Measurements from ENCODE around the gene MEF2A.

The MEF2A gene

GRCh38 chr15:99546441-99547100, 19.2 kb upstream of the MEF2A start:
- H3K4me1 ChIP-seq (ENCODE audit: control insufficient read depth, insufficient read depth, low read length), result no peaks in the 10 kb centered on the region
- no peaks in the 10 kb centered on the region for H3K36me3 ChIP-seq (ENCODE audit: control insufficient read depth in 2 of 2, insufficient read depth in 2 of 2, low read length in 2 of 2)
- no peak overlapping the region for H3K9ac ChIP-seq (ENCODE audit: low read length in 2 of 2)
- no peaks in the 10 kb centered on the region for H3K9me3 ChIP-seq (ENCODE audit: control insufficient read depth in 2 of 2, low read length in 2 of 2)
- H3K27ac ChIP-seq (ENCODE audit: low read length), result no peak overlapping the region
- no peaks in the 10 kb centered on the region for H3K27me3 ChIP-seq (ENCODE audit: control insufficient read depth in 1 of 2, insufficient read depth in 2 of 2, low read length in 2 of 2)
- no peak overlapping the region for H3K4me3 ChIP-seq (ENCODE audit: low read length in 2 of 2)

GRCh38 chr15:99547517-99547916, 18.3 kb upstream of the MEF2A start:
- Histone ChIP-seq H3K27me3 (ENCODE audit: control insufficient read depth in 1 of 2, insufficient read depth in 2 of 2, low read length in 2 of 2) (no peaks in the 10 kb centered on the region), H3K4me3 (ENCODE audit: low read length in 2 of 2) (no peak overlapping the region), H3K4me1 (ENCODE audit: control insufficient read depth, insufficient read depth, low read length) (no peaks in the 10 kb centered on the region), H3K9ac (ENCODE audit: low read length in 2 of 2) (no peak overlapping the region), H3K9me3 (ENCODE audit: control insufficient read depth in 2 of 2, low read length in 2 of 2) (no peaks in the 10 kb centered on the region), H3K27ac (ENCODE audit: low read length) (no peak overlapping the region), H3K36me3 (ENCODE audit: control insufficient read depth in 2 of 2, insufficient read depth in 2 of 2, low read length in 2 of 2) (no peaks in the 10 kb centered on the region)

GRCh38 chr15:99550077-99550476, 15.7 kb upstream of the MEF2A start:
- Histone ChIP-seq H3K4me3 (ENCODE audit: low read length in 2 of 2) (no peak overlapping the region), H3K9ac (ENCODE audit: low read length in 2 of 2) (no peak overlapping the region), H3K27ac (ENCODE audit: low read length) (no peak overlapping the region), H3K9me3 (ENCODE audit: control insufficient read depth in 2 of 2, low read length in 2 of 2) (no peaks in the 10 kb centered on the region), H3K36me3 (ENCODE audit: control insufficient read depth in 2 of 2, insufficient read depth in 2 of 2, low read length in 2 of 2) (no peaks in the 10 kb centered on the region), H3K27me3 (ENCODE audit: control insufficient read depth in 1 of 2, insufficient read depth in 2 of 2, low read length in 2 of 2) (no peaks in the 10 kb centered on the region), H3K4me1 (ENCODE audit: control insufficient read depth, insufficient read depth, low read length) (no peaks in the 10 kb centered on the region)

- Histone ChIP-seq H3K9me3 (ENCODE audit: control insufficient read depth in 2 of 2, low read length in 2 of 2) (no peaks in the 10 kb centered on the region), H3K4me1 (ENCODE audit: control insufficient read depth, insufficient read depth, low read length) (no peaks in the 10 kb centered on the region), H3K9ac (ENCODE audit: low read length in 2 of 2) (no peak overlapping the region), H3K36me3 (ENCODE audit: control insufficient read depth in 2 of 2, insufficient read depth in 2 of 2, low read length in 2 of 2) (no peaks in the 10 kb centered on the region), H3K27me3 (ENCODE audit: control insufficient read depth in 1 of 2, insufficient read depth in 2 of 2, low read length in 2 of 2) (no peaks in the 10 kb centered on the region), H3K27ac (ENCODE audit: low read length) (no peak overlapping the region), H3K4me3 (ENCODE audit: low read length in 2 of 2) (no peak overlapping the region)
Measured at GRCh38 chr15:99552111-99552510, 13.7 kb upstream of the MEF2A start.

GRCh38 chr15:99554880-99555488, 10.8 kb upstream of the MEF2A start:
- H3K27ac ChIP-seq (ENCODE audit: low read length), result no peak overlapping the region
- H3K4me1 ChIP-seq (ENCODE audit: control insufficient read depth, insufficient read depth, low read length), result no peaks in the 10 kb centered on the region
- H3K27me3 ChIP-seq (ENCODE audit: control insufficient read depth in 1 of 2, insufficient read depth in 2 of 2, low read length in 2 of 2), result no peaks in the 10 kb centered on the region
- H3K9me3 ChIP-seq (ENCODE audit: control insufficient read depth in 2 of 2, low read length in 2 of 2), result no peaks in the 10 kb centered on the region
- no peak overlapping the region for H3K4me3 ChIP-seq (ENCODE audit: low read length in 2 of 2)
- no peak overlapping the region for H3K9ac ChIP-seq (ENCODE audit: low read length in 2 of 2)
- no peaks in the 10 kb centered on the region for H3K36me3 ChIP-seq (ENCODE audit: control insufficient read depth in 2 of 2, insufficient read depth in 2 of 2, low read length in 2 of 2)

GRCh38 chr15:99556011-99556410, 9.8 kb upstream of the MEF2A start:
- no peak overlapping the region for H3K9ac ChIP-seq (ENCODE audit: low read length in 2 of 2)

GRCh38 chr15:99556578-99556977, 9.2 kb upstream of the MEF2A start:
- Histone ChIP-seq H3K9ac (ENCODE audit: low read length in 2 of 2) (no peak overlapping the region), H3K4me1 (ENCODE audit: control insufficient read depth, insufficient read depth, low read length) (no peaks in the 10 kb centered on the region), H3K27me3 (ENCODE audit: control insufficient read depth in 1 of 2, insufficient read depth in 2 of 2, low read length in 2 of 2) (no peaks in the 10 kb centered on the region), H3K27ac (ENCODE audit: low read length) (no peak overlapping the region), H3K36me3 (ENCODE audit: control insufficient read depth in 2 of 2, insufficient read depth in 2 of 2, low read length in 2 of 2) (no peaks in the 10 kb centered on the region), H3K9me3 (ENCODE audit: control insufficient read depth in 2 of 2, low read length in 2 of 2) (no peaks in the 10 kb centered on the region), H3K4me3 (ENCODE audit: low read length in 2 of 2) (no peak overlapping the region)

More at GRCh38 chr15:99556011-99556410, 9.8 kb upstream of the MEF2A start:
- H3K27me3 ChIP-seq (ENCODE audit: control insufficient read depth in 1 of 2, insufficient read depth in 2 of 2, low read length in 2 of 2), result no peaks in the 10 kb centered on the region
- no peaks in the 10 kb centered on the region for H3K9me3 ChIP-seq (ENCODE audit: control insufficient read depth in 2 of 2, low read length in 2 of 2)
- H3K4me3 ChIP-seq (ENCODE audit: low read length in 2 of 2), result no peak overlapping the region
- H3K27ac ChIP-seq (ENCODE audit: low read length), result no peak overlapping the region
- no peaks in the 10 kb centered on the region for H3K4me1 ChIP-seq (ENCODE audit: control insufficient read depth, insufficient read depth, low read length)
- no peaks in the 10 kb centered on the region for H3K36me3 ChIP-seq (ENCODE audit: control insufficient read depth in 2 of 2, insufficient read depth in 2 of 2, low read length in 2 of 2)

GRCh38 chr15:99558084-99558483, 7.7 kb upstream of the MEF2A start:
- no peaks in the 10 kb centered on the region for H3K4me1 ChIP-seq (ENCODE audit: control insufficient read depth, insufficient read depth, low read length)
- no peaks in the 10 kb centered on the region for H3K9me3 ChIP-seq (ENCODE audit: control insufficient read depth in 2 of 2, low read length in 2 of 2)
- H3K9ac ChIP-seq (ENCODE audit: low read length in 2 of 2), result no peak overlapping the region
- no peaks in the 10 kb centered on the region for H3K27me3 ChIP-seq (ENCODE audit: control insufficient read depth in 1 of 2, insufficient read depth in 2 of 2, low read length in 2 of 2)
- no peak overlapping the region for H3K4me3 ChIP-seq (ENCODE audit: low read length in 2 of 2)
- no peak overlapping the region for H3K27ac ChIP-seq (ENCODE audit: low read length)
- H3K36me3 ChIP-seq (ENCODE audit: control insufficient read depth in 2 of 2, insufficient read depth in 2 of 2, low read length in 2 of 2), result no peaks in the 10 kb centered on the region

GRCh38 chr15:99558571-99558970, 7.2 kb upstream of the MEF2A start:
- Histone ChIP-seq H3K36me3 (ENCODE audit: control insufficient read depth in 2 of 2, insufficient read depth in 2 of 2, low read length in 2 of 2) (no peaks in the 10 kb centered on the region), H3K4me1 (ENCODE audit: control insufficient read depth, insufficient read depth, low read length) (peaks cover under 1% of the 10 kb centered on the region), H3K27ac (ENCODE audit: low read length) (no peak overlapping the region), H3K9me3 (ENCODE audit: control insufficient read depth in 2 of 2, low read length in 2 of 2) (no peaks in the 10 kb centered on the region), H3K4me3 (ENCODE audit: low read length in 2 of 2) (no peak overlapping the region), H3K27me3 (ENCODE audit: control insufficient read depth in 1 of 2, insufficient read depth in 2 of 2, low read length in 2 of 2) (no peaks in the 10 kb centered on the region), H3K9ac (ENCODE audit: low read length in 2 of 2) (no peak overlapping the region)

- H3K9ac ChIP-seq (ENCODE audit: low read length in 2 of 2), result no peak overlapping the region
- no peaks in the 10 kb centered on the region for H3K9me3 ChIP-seq (ENCODE audit: control insufficient read depth in 2 of 2, low read length in 2 of 2)
- no peak overlapping the region for H3K4me3 ChIP-seq (ENCODE audit: low read length in 2 of 2)
- H3K27ac ChIP-seq (ENCODE audit: low read length), result no peak overlapping the region
- H3K36me3 ChIP-seq (ENCODE audit: control insufficient read depth in 2 of 2, insufficient read depth in 2 of 2, low read length in 2 of 2), result no peaks in the 10 kb centered on the region
- H3K4me1 ChIP-seq (ENCODE audit: control insufficient read depth, insufficient read depth, low read length), result peaks cover 16% of the 10 kb centered on the region
- no peaks in the 10 kb centered on the region for H3K27me3 ChIP-seq (ENCODE audit: control insufficient read depth in 1 of 2, insufficient read depth in 2 of 2, low read length in 2 of 2)
Measured at GRCh38 chr15:99561476-99562230, 4.1 kb upstream of the MEF2A start.

- Histone ChIP-seq H3K36me3 (ENCODE audit: control insufficient read depth in 2 of 2, insufficient read depth in 2 of 2, low read length in 2 of 2) (no peaks in the 10 kb centered on the region), H3K4me3 (ENCODE audit: low read length in 2 of 2) (no peak overlapping the region), H3K4me1 (ENCODE audit: control insufficient read depth, insufficient read depth, low read length) (peaks cover 16% of the 10 kb centered on the region)
Measured at GRCh38 chr15:99562238-99562637, 3.5 kb upstream of the MEF2A start.

More at GRCh38 chr15:99562238-99562637, 3.5 kb upstream of the MEF2A start:
- Histone ChIP-seq H3K9me3 (ENCODE audit: control insufficient read depth in 2 of 2, low read length in 2 of 2) (no peaks in the 10 kb centered on the region), H3K27ac (ENCODE audit: low read length) (no peak overlapping the region), H3K27me3 (ENCODE audit: control insufficient read depth in 1 of 2, insufficient read depth in 2 of 2, low read length in 2 of 2) (no peaks in the 10 kb centered on the region), H3K9ac (ENCODE audit: low read length in 2 of 2) (no peak overlapping the region)

All from stomach smooth muscle (tissue), 2 donors.